Melanocyte of skin (primary cell): ENCODE data around the gene SPACA7. TPM values are rescaled to one million over a fixed set of nuclear protein-coding genes. Genes with fewer than 3 reads are reported as not detected.

Source experiments
- total RNA-seq, 2 donors: library from RNA; depleted of rRNA; stranded (reverse); fragments of >200 nt; gene quantifications; 2 replicates each; pipeline ENCODE4 v1.2.3, GENCODE V29; 2012

Gene SPACA7, protein sequence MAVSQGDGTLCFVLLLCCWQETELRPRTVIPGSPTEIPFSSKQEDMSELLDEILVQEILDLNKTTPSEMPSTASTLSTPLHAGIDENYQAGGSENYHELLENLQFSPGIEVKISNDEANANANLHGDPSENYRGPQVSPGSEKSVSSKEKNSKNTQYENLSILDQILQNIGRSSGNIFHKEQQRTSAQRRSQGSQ
- not detected for total RNA-seq

DNA sequence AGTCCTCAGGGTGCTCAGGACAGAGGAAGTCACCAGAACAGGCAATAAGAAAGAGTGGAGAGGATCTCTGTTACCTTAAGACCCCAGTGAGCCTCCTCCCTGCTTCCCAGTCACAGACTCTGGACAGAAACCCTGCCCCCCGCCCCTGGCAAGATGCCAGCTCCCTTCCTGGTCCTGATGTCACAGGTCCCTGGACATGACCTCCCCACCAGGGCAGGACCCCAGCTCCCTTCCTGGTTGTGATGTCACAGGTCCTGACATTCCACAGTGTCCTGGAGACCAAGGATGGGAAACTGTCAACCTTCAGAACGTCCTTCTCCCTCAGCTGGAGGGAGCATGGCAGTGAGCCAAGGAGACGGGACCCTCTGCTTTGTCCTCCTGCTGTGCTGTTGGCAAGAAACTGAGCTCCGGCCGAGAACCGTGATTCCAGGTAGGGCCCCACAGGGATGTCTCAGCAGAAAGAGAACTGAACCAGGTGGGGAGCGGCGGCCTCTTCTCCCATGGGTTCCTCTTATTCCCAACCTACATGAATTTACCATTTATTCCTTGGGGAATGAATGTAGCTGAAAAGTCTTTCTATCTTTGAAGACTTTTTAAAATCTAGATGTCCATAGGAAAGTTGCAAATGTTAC, at the start of gene SPACA7:
SPACA7 (plus strand) TSS at position 306 of the 632 bp plus-strand sequence; CDS start at position 337, 31 bp downstream.

Other genes starting within 250 kb of the SPACA7 start
- 10 to 100 TPM; 18.9 to 26.0 TPM for gene TUBGCP3, start 211.8 kb downstream of the SPACA7 start, total RNA-seq